K562 (cell line): ENCODE measurements around the gene GAB1. TPM values are rescaled to one million over a fixed set of nuclear protein-coding genes. Genes with fewer than 3 reads are reported as not detected.

Experiments
- ATAC-seq: fragments of 200-7000 bp; cut with Tn5 transposase; 3 replicates; pipeline ENCODE4 v1.9.1; 2020; ENCODE audit warnings: moderate library complexity
- BruUV-seq: library from RNA; stranded (reverse); fragments of 400-500 nt; replicated peaks from 2 replicates; lab custom pipeline; 2021; lab: Mats Ljungman, UMichigan
- CTCF ChIA-PET: fragments of 300-600 bp; formaldehyde crosslinking; extraction: SDS; loops from one replicate; lab custom pipeline; 2021; ENCODE audit warnings: low intra/inter-chr PET ratio; lab: Yijun Ruan, JAX
- POLR2A ChIA-PET: fragments of 300-600, 350-650 bp; sonication (Branson Sonifier 250); formaldehyde crosslinking; extraction: SDS; loops from one replicate; lab custom pipeline; 2021; ENCODE audit warnings: antibody characterized with exemption, inconsistent platforms; lab: Yijun Ruan, JAX
- DNase-seq, 4 experiments: peaks; one replicate each; pipeline versions ENCODE4 v3.0.0 to v3.0.0-alpha.2; 2011 to 2018; ENCODE audit warnings: low spot score in 3 of 4, mixed read lengths in 3 of 4; ENCODE audit errors: extremely low read depth in 1 of 4
- FAIRE-seq: peaks from 2 replicates; lab custom pipeline; 2011; peaks lifted over from hg19 to GRCh38; lab: Jason Lieb, UNC
- H2AFZ ChIP-seq: 2 replicates; pipeline ENCODE4 v1.6.0; 2011; ENCODE audit warnings: low read depth, low read length, control low read depth, inconsistent platforms
- H3K27ac ChIP-seq: fragments of 200-600 bp; 3 replicates; pipeline ENCODE4 v1.8.0; 2011; ENCODE audit warnings: low read depth, mild to moderate bottlenecking, control low read depth, inconsistent platforms, low read length, moderate library complexity, mixed read lengths; ENCODE audit errors: extremely low read depth
- H3K27me3 ChIP-seq, 2 experiments: fragments of 300-600 bp in 1 of 2; 2 replicates in 1 of 2; 3 replicates in 1 of 2; pipeline versions ENCODE4 v1.6.0 to v1.8.0; 2011; ENCODE audit warnings: inconsistent platforms in 2 of 2, low read length in 2 of 2, mild to moderate bottlenecking in 1 of 2, mixed read lengths in 1 of 2, moderate library complexity in 1 of 2; ENCODE audit not compliant: control insufficient read depth in 2 of 2, insufficient read depth in 2 of 2
- H3K36me3 ChIP-seq: fragments of 300-600 bp; 3 replicates; pipeline ENCODE4 v1.8.0; 2011; ENCODE audit warnings: mild to moderate bottlenecking, low read length, inconsistent platforms; ENCODE audit not compliant: control insufficient read depth, insufficient read depth
- H3K4me1 ChIP-seq, 2 experiments: fragments of 200-600 bp in 1 of 2; replicated peaks in 1 of 2; 2 replicates in 1 of 2; 3 replicates in 1 of 2; pipeline versions ENCODE4 v1.5.1 to v1.8.0; 2011; ENCODE audit warnings: inconsistent platforms in 2 of 2, low read length in 2 of 2, mild to moderate bottlenecking in 1 of 2, mixed read lengths in 1 of 2, moderate library complexity in 1 of 2; ENCODE audit not compliant: control insufficient read depth in 2 of 2, insufficient read depth in 2 of 2
- H3K4me2 ChIP-seq: 2 replicates; pipeline ENCODE4 v1.6.1; 2011; ENCODE audit warnings: low read length, control low read depth, inconsistent platforms, mixed read lengths; ENCODE audit not compliant: insufficient read depth
- H3K4me3 ChIP-seq: fragments of 200-600 bp; sonication (generic), shearing (Covaris generic); 2 replicates; pipeline ENCODE4 v1.5.1; 2016; ENCODE audit warnings: control low read depth, inconsistent platforms
- H3K79me2 ChIP-seq: fragments of 200-600 bp; 3 replicates; pipeline ENCODE4 v1.8.0; 2011; ENCODE audit warnings: low read length, inconsistent platforms; ENCODE audit not compliant: control insufficient read depth, insufficient read depth
- H3K9ac ChIP-seq, 2 experiments: 2 replicates each; pipeline versions ENCODE4 v1.6.0 to v1.6.1; 2011; ENCODE audit warnings: low read depth in 2 of 2, low read length in 2 of 2, control low read depth in 1 of 2, inconsistent platforms in 1 of 2, mild to moderate bottlenecking in 1 of 2, mixed read lengths in 1 of 2; ENCODE audit not compliant: insufficient read depth in 1 of 2
- H3K9me1 ChIP-seq: one replicate; pipeline ENCODE4 v1.6.0; 2011; ENCODE audit warnings: inconsistent platforms, mild to moderate bottlenecking, low read length, moderate library complexity; ENCODE audit not compliant: control insufficient read depth, insufficient read depth
- H3K9me3 ChIP-seq: replicated peaks from 2 replicates; pipeline ENCODE4 v1.5.1; 2011; ENCODE audit warnings: low read depth, low read length, inconsistent platforms; ENCODE audit not compliant: control insufficient read depth, insufficient read depth
- H4K20me1 ChIP-seq: replicated peaks from 2 replicates; pipeline ENCODE4 v1.6.1; 2011; ENCODE audit warnings: low read length, inconsistent platforms, mixed read lengths; ENCODE audit not compliant: control insufficient read depth, insufficient read depth
- ATF4 ChIP-seq: fragments of 450-650 bp; formaldehyde crosslinking; IDR thresholded peaks from 2 replicates; pipeline ENCODE4 v1.4.0; 2022; ENCODE audit warnings: mild to moderate bottlenecking, moderate library complexity
- CBFB ChIP-seq: sonication (generic); formaldehyde crosslinking; IDR thresholded peaks from 2 replicates; pipeline ENCODE4 v1.4.0; 2020; ENCODE audit warnings: mild to moderate bottlenecking, missing genetic modification reagents
- KAT7 ChIP-seq: sonication (generic); formaldehyde crosslinking; IDR thresholded peaks from 2 replicates; pipeline ENCODE4 v1.8.0; 2022; ENCODE audit warnings: missing genetic modification reagents, mild to moderate bottlenecking, borderline replicate concordance
- MBD1 ChIP-seq: fragments of 250-450 bp; sonication (Bioruptor Pico); IDR thresholded peaks from 2 replicates; pipeline ENCODE4 v1.8.0; 2022; ENCODE audit warnings: inconsistent platforms
- OTX1 ChIP-seq: fragments of 450-650 bp; formaldehyde crosslinking; IDR thresholded peaks from 2 replicates; pipeline ENCODE4 v1.4.0; 2022; ENCODE audit warnings: mild to moderate bottlenecking
- RB1 ChIP-seq: fragments of 450-650 bp; IDR thresholded peaks from 2 replicates; pipeline ENCODE4 v1.6.1; 2017; ENCODE audit warnings: low read depth, mild to moderate bottlenecking
- RBM22 ChIP-seq: fragments of 200-400 bp; formaldehyde crosslinking; IDR thresholded peaks from 2 replicates; pipeline ENCODE4 v1.6.1; 2018; ENCODE audit warnings: low read length, low read depth; ENCODE audit not compliant: poor library complexity, severe bottlenecking
- RBM39 ChIP-seq: fragments of 200-400 bp; formaldehyde crosslinking; optimal IDR thresholded peaks from 2 replicates; pipeline ENCODE3; 2018; ENCODE audit warnings: low read depth, low read length
- SIN3B ChIP-seq: fragments of 450-650 bp; IDR thresholded peaks from 2 replicates; pipeline ENCODE4 v1.6.1; 2017; ENCODE audit warnings: low read depth, mild to moderate bottlenecking, moderate library complexity
- TFE3 ChIP-seq: fragments of 450-650 bp; formaldehyde crosslinking; IDR thresholded peaks from 2 replicates; pipeline ENCODE4 v1.4.0; 2020; ENCODE audit warnings: mild to moderate bottlenecking, mixed read lengths
- ZSCAN29 ChIP-seq: fragments of 450-650 bp; IDR thresholded peaks from 2 replicates; pipeline ENCODE4 v1.6.1; 2017
- WGBS: fragments of 100-300 bp; shearing (Covaris generic); methylation state at CpG from one replicate; pipeline ENCODE4 v1.1.6; 2016; ENCODE audit warnings: low coverage, mixed read lengths; ENCODE audit not compliant: insufficient coverage; ENCODE audit errors: missing lambda C conversion rate; 5-methylcytosine and 5-hydroxymethylcytosine counted together
- in situ Hi-C: fragments of 300-500 bp; cut with MboI; formaldehyde crosslinking; loops from 4 replicates; pipeline ENCODE4 v1.15.0; 2018; ENCODE audit warnings: inconsistent platforms, mixed read lengths
- intact Hi-C: fragments of 100-400 bp; cut with micrococcal nuclease; formaldehyde crosslinking; loops from 2 replicates; pipeline ENCODE4 v1.14.2; 2022
- polyA plus RNA-seq, 8 experiments: library from polyadenylated mRNA; depleted of rRNA in 4 of 8; stranded (reverse) in 5 of 8; unstranded in 3 of 8; fragments of >200 nt; fragmentation: Nextera tagmentation in 2 of 8; fragmentation: Illumina TruSeq in 1 of 8; extraction: Ambion mirVana in 2 of 8; extraction: Trizol in 1 of 8; gene quantifications; 2 replicates each; pipeline versions ENCODE4 v1.2.1 to v1.2.3, GENCODE V29; 2011 to 2014; ENCODE audit warnings: inconsistent platforms in 1 of 8, missing spikeins in 1 of 8
- total RNA-seq, 7 experiments: library from RNA; depleted of rRNA in 6 of 7; stranded (reverse); fragments of >200 nt in 6 of 7; fragmentation: Illumina TruSeq in 2 of 7; extraction: Trizol in 2 of 7; gene quantifications; 2 replicates each; pipeline versions ENCODE4 v1.2.1 to v1.2.3, GENCODE V29; 2011 to 2021; ENCODE audit warnings: low replicate concordance in 1 of 7

GAB1 gene
- total and polyA plus RNA-seq, 9 of the 15 experiments (the other 6 are each of a cell fraction or from before 2014, with no cell fraction given) = 1.3 to 14.6 (median 7.5) TPM

- TF ChIP-seq RBM22 (no peak), CBFB (CRISPR knock-in tag) (no peak), TFE3 (CRISPR knock-in tag) (no peak), SIN3B (no peak), OTX1 (CRISPR knock-in tag) (no peak), ATF4 (no peak), ZSCAN29 (no peak), RB1 (no peak), MBD1 (CRISPR knock-in tag) (no peak), RBM39 (no peak), KAT7 (CRISPR knock-in tag) (no peak)
- Histone ChIP-seq H3K27ac (no peak overlapping the region), H3K9ac (no peak overlapping the region), H3K9me1 (no peaks in the 10 kb centered on the region), H3K79me2 (peaks cover 19% of the 10 kb centered on the region), H2AFZ (no peak overlapping the region), H3K36me3 (peaks cover 5% of the 10 kb centered on the region; the same call in 2 of the 3 replicates), H3K4me3 (no peak overlapping the region), H3K9me3 (no peaks in the 10 kb centered on the region), H3K4me2 (no peak overlapping the region), H3K4me1 (no peaks in the 10 kb centered on the region; a peak in 1 of 5 replicates), H3K27me3 (no peaks in the 10 kb centered on the region), H4K20me1 (no peaks in the 10 kb centered on the region)
- POLR2A ChIA-PET = interaction anchor here (0.8 kb wide), 1 partner anchor 20 kb away, joined by 4 read pairs; no protein-coding TSS in a partner anchor
- DNase-seq (no peak), ATAC-seq (no peak), FAIRE-seq (no peak)
- in situ Hi-C loops (no loop called here), intact Hi-C loops (no loop called here)
- WGBS = 60% methylated on average over 7 of the region's 7 CpGs
- BruUV-seq = no TSS peak
- CTCF ChIA-PET = no interaction called here
These were observed 75.1 kb downstream of the GAB1 start for GRCh38 chr4:143411527-143412419.
